HG03571 (cell line): Measurements from ENCODE around the gene FNDC7.
"Not testable (repeated sequence)": the region's sequence is repeated elsewhere in the genome, so short reads cannot be mapped to it uniquely, and the experiment has no call there.

ENCODE experiments used
- ATAC-seq: cut with Tn5 transposase; IDR thresholded peaks from one replicate; pipeline ENCODE4 v1.9.1; 2021; ENCODE audit not compliant: unreplicated experiment

Gene FNDC7

GRCh38 chr1:108695535-108695934 lies 17.2 kb upstream of the FNDC7 start:
- ATAC-seq: no peak

- no peak for ATAC-seq
Measured at GRCh38 chr1:108699375-108700332, 13.1 kb upstream of the FNDC7 start.

GRCh38 chr1:108701176-108701849 lies 11.4 kb upstream of the FNDC7 start:
- ATAC-seq: no peak

- ATAC-seq: not testable (repeated sequence)
Measured at GRCh38 chr1:108702109-108702508, 10.6 kb upstream of the FNDC7 start.

GRCh38 chr1:108703939-108704338 lies 8.8 kb upstream of the FNDC7 start:
- ATAC-seq: no peak

- ATAC-seq: no peak
Measured at GRCh38 chr1:108704496-108704895, 8.2 kb upstream of the FNDC7 start.

- ATAC-seq: no peak
Measured at GRCh38 chr1:108706643-108707042, 6.1 kb upstream of the FNDC7 start.

GRCh38 chr1:108708691-108709660 lies 3.7 kb upstream of the FNDC7 start:
- ATAC-seq: no peak

- ATAC-seq: no peak
Measured at GRCh38 chr1:108715932-108716331, 3.2 kb downstream of the FNDC7 start.

- ATAC-seq: no peak
Measured at GRCh38 chr1:108716437-108717230, 3.9 kb downstream of the FNDC7 start.

- no peak for ATAC-seq
Measured at GRCh38 chr1:108717774-108718316, 5.1 kb downstream of the FNDC7 start.

GRCh38 chr1:108718927-108719655 lies 6.4 kb downstream of the FNDC7 start:
- no peak for ATAC-seq

- no peak for ATAC-seq
Measured at GRCh38 chr1:108719656-108720435, 7.1 kb downstream of the FNDC7 start.

GRCh38 chr1:108722292-108722691 lies 9.6 kb downstream of the FNDC7 start:
- ATAC-seq: no peak

GRCh38 chr1:108725906-108726305 lies 13.2 kb downstream of the FNDC7 start:
- ATAC-seq: no peak

GRCh38 chr1:108728327-108728923 lies 15.7 kb downstream of the FNDC7 start:
- no peak for ATAC-seq

GRCh38 chr1:108729481-108729880 lies 16.8 kb downstream of the FNDC7 start:
- ATAC-seq: no peak

- ATAC-seq: no peak
Measured at GRCh38 chr1:108732398-108732797, 19.7 kb downstream of the FNDC7 start.
